K562 (cell line): ENCODE measurements around the gene GUCY1A2. TPM values are rescaled to one million over a fixed set of nuclear protein-coding genes. Genes with fewer than 3 reads are reported as not detected.

Experiments
- ATAC-seq: fragments of 200-7000 bp; cut with Tn5 transposase; 3 replicates; pipeline ENCODE4 v1.9.1; 2020; ENCODE audit warnings: moderate library complexity
- BruUV-seq: library from RNA; stranded (reverse); fragments of 400-500 nt; replicated peaks from 2 replicates; lab custom pipeline; 2021; lab: Mats Ljungman, UMichigan
- CTCF ChIA-PET: fragments of 300-600 bp; formaldehyde crosslinking; extraction: SDS; loops from one replicate; lab custom pipeline; 2021; ENCODE audit warnings: low intra/inter-chr PET ratio; lab: Yijun Ruan, JAX
- POLR2A ChIA-PET: fragments of 300-600, 350-650 bp; sonication (Branson Sonifier 250); formaldehyde crosslinking; extraction: SDS; loops from one replicate; lab custom pipeline; 2021; ENCODE audit warnings: antibody characterized with exemption, inconsistent platforms; lab: Yijun Ruan, JAX
- DNase-seq, 4 experiments: peaks; one replicate each; pipeline versions ENCODE4 v3.0.0 to v3.0.0-alpha.2; 2011 to 2018; ENCODE audit warnings: low spot score in 3 of 4, mixed read lengths in 3 of 4; ENCODE audit errors: extremely low read depth in 1 of 4
- FAIRE-seq: peaks from 2 replicates; lab custom pipeline; 2011; peaks lifted over from hg19 to GRCh38; lab: Jason Lieb, UNC
- H2AFZ ChIP-seq: 2 replicates; pipeline ENCODE4 v1.6.0; 2011; ENCODE audit warnings: low read depth, low read length, control low read depth, inconsistent platforms
- H3K27ac ChIP-seq: fragments of 200-600 bp; 3 replicates; pipeline ENCODE4 v1.8.0; 2011; ENCODE audit warnings: low read depth, mild to moderate bottlenecking, control low read depth, inconsistent platforms, low read length, moderate library complexity, mixed read lengths; ENCODE audit errors: extremely low read depth
- H3K27me3 ChIP-seq, 2 experiments: fragments of 300-600 bp in 1 of 2; 2 replicates in 1 of 2; 3 replicates in 1 of 2; pipeline versions ENCODE4 v1.6.0 to v1.8.0; 2011; ENCODE audit warnings: inconsistent platforms in 2 of 2, low read length in 2 of 2, mild to moderate bottlenecking in 1 of 2, mixed read lengths in 1 of 2, moderate library complexity in 1 of 2; ENCODE audit not compliant: control insufficient read depth in 2 of 2, insufficient read depth in 2 of 2
- H3K36me3 ChIP-seq: fragments of 300-600 bp; 3 replicates; pipeline ENCODE4 v1.8.0; 2011; ENCODE audit warnings: mild to moderate bottlenecking, low read length, inconsistent platforms; ENCODE audit not compliant: control insufficient read depth, insufficient read depth
- H3K4me1 ChIP-seq, 2 experiments: fragments of 200-600 bp in 1 of 2; replicated peaks in 1 of 2; 2 replicates in 1 of 2; 3 replicates in 1 of 2; pipeline versions ENCODE4 v1.5.1 to v1.8.0; 2011; ENCODE audit warnings: inconsistent platforms in 2 of 2, low read length in 2 of 2, mild to moderate bottlenecking in 1 of 2, mixed read lengths in 1 of 2, moderate library complexity in 1 of 2; ENCODE audit not compliant: control insufficient read depth in 2 of 2, insufficient read depth in 2 of 2
- H3K4me2 ChIP-seq: 2 replicates; pipeline ENCODE4 v1.6.1; 2011; ENCODE audit warnings: low read length, control low read depth, inconsistent platforms, mixed read lengths; ENCODE audit not compliant: insufficient read depth
- H3K4me3 ChIP-seq: fragments of 200-600 bp; sonication (generic), shearing (Covaris generic); 2 replicates; pipeline ENCODE4 v1.5.1; 2016; ENCODE audit warnings: control low read depth, inconsistent platforms
- H3K79me2 ChIP-seq: fragments of 200-600 bp; 3 replicates; pipeline ENCODE4 v1.8.0; 2011; ENCODE audit warnings: low read length, inconsistent platforms; ENCODE audit not compliant: control insufficient read depth, insufficient read depth
- H3K9ac ChIP-seq, 2 experiments: 2 replicates each; pipeline versions ENCODE4 v1.6.0 to v1.6.1; 2011; ENCODE audit warnings: low read depth in 2 of 2, low read length in 2 of 2, control low read depth in 1 of 2, inconsistent platforms in 1 of 2, mild to moderate bottlenecking in 1 of 2, mixed read lengths in 1 of 2; ENCODE audit not compliant: insufficient read depth in 1 of 2
- H3K9me1 ChIP-seq: one replicate; pipeline ENCODE4 v1.6.0; 2011; ENCODE audit warnings: inconsistent platforms, mild to moderate bottlenecking, low read length, moderate library complexity; ENCODE audit not compliant: control insufficient read depth, insufficient read depth
- H3K9me3 ChIP-seq: replicated peaks from 2 replicates; pipeline ENCODE4 v1.5.1; 2011; ENCODE audit warnings: low read depth, low read length, inconsistent platforms; ENCODE audit not compliant: control insufficient read depth, insufficient read depth
- H4K20me1 ChIP-seq: replicated peaks from 2 replicates; pipeline ENCODE4 v1.6.1; 2011; ENCODE audit warnings: low read length, inconsistent platforms, mixed read lengths; ENCODE audit not compliant: control insufficient read depth, insufficient read depth
- CREB5 ChIP-seq: fragments of 250-450 bp; sonication (Bioruptor Pico); IDR thresholded peaks from 2 replicates; pipeline ENCODE4 v1.5.0; 2020; ENCODE audit warnings: mild to moderate bottlenecking
- HMG20A ChIP-seq: fragments of 450-650 bp; formaldehyde crosslinking; conservative IDR thresholded peaks from 2 replicates; pipeline ENCODE4 v1.4.0; 2020; ENCODE audit warnings: mild to moderate bottlenecking, mixed read lengths
- MXD1 ChIP-seq: fragments of 250-450 bp; sonication (Bioruptor Pico); IDR thresholded peaks from 2 replicates; pipeline ENCODE4 v1.8.0; 2021; ENCODE audit warnings: borderline replicate concordance, mild to moderate bottlenecking, moderate library complexity; ENCODE audit not compliant: poor library complexity, severe bottlenecking
- PATZ1 ChIP-seq: fragments of 250-450 bp; sonication (Bioruptor Pico); IDR thresholded peaks from 2 replicates; pipeline ENCODE4 v1.5.0; 2020; ENCODE audit warnings: mild to moderate bottlenecking, borderline replicate concordance
- RB1 ChIP-seq: fragments of 450-650 bp; IDR thresholded peaks from 2 replicates; pipeline ENCODE4 v1.6.1; 2017; ENCODE audit warnings: low read depth, mild to moderate bottlenecking
- ZBTB26 ChIP-seq: fragments of 450-650 bp; formaldehyde crosslinking; IDR thresholded peaks from 2 replicates; pipeline ENCODE4 v1.4.0; 2022; ENCODE audit warnings: missing genetic modification characterization
- ZFP36 ChIP-seq: fragments of 150-350 bp; IDR thresholded peaks from 2 replicates; pipeline ENCODE4 v1.6.1; 2018; ENCODE audit warnings: low read length, low read depth; ENCODE audit not compliant: partially characterized antibody
- ZNF133 ChIP-seq: fragments of 250-450 bp; sonication (Bioruptor Pico); IDR thresholded peaks from 2 replicates; pipeline ENCODE4 v1.4.0; 2020; ENCODE audit warnings: mild to moderate bottlenecking
- ZNF431 ChIP-seq: sonication (generic); formaldehyde crosslinking; IDR thresholded peaks from 2 replicates; pipeline ENCODE4 v1.8.0; 2022; ENCODE audit warnings: mild to moderate bottlenecking, missing genetic modification reagents
- in situ Hi-C: fragments of 300-500 bp; cut with MboI; formaldehyde crosslinking; loops from 4 replicates; pipeline ENCODE4 v1.15.0; 2018; ENCODE audit warnings: inconsistent platforms, mixed read lengths
- intact Hi-C: fragments of 100-400 bp; cut with micrococcal nuclease; formaldehyde crosslinking; loops from 2 replicates; pipeline ENCODE4 v1.14.2; 2022
- polyA plus RNA-seq, 8 experiments: library from polyadenylated mRNA; depleted of rRNA in 4 of 8; stranded (reverse) in 5 of 8; unstranded in 3 of 8; fragments of >200 nt; fragmentation: Nextera tagmentation in 2 of 8; fragmentation: Illumina TruSeq in 1 of 8; extraction: Ambion mirVana in 2 of 8; extraction: Trizol in 1 of 8; gene quantifications; 2 replicates each; pipeline versions ENCODE4 v1.2.1 to v1.2.3, GENCODE V29; 2011 to 2014; ENCODE audit warnings: inconsistent platforms in 1 of 8, missing spikeins in 1 of 8
- total RNA-seq, 7 experiments: library from RNA; depleted of rRNA in 6 of 7; stranded (reverse); fragments of >200 nt in 6 of 7; fragmentation: Illumina TruSeq in 2 of 7; extraction: Trizol in 2 of 7; gene quantifications; 2 replicates each; pipeline versions ENCODE4 v1.2.1 to v1.2.3, GENCODE V29; 2011 to 2021; ENCODE audit warnings: low replicate concordance in 1 of 7

GUCY1A2 gene
- total and polyA plus RNA-seq, 9 of the 15 experiments (the other 6 are each of a cell fraction or from before 2014, with no cell fraction given), result under 0.01 to 0.04 TPM; not detected in 7

GRCh38 chr11:106925245-106925644 lies 93.0 kb downstream of the GUCY1A2 start (continued):
- TF ChIP-seq MXD1 (no peak), ZNF133 (CRISPR knock-in tag) (no peak), ZFP36 (no peak), RB1 (no peak), CREB5 (CRISPR knock-in tag) (no peak)

- no peak overlapping the region for H3K4me3 ChIP-seq
- CTCF ChIA-PET, result no interaction called here
- intact Hi-C loops (no loop called here), in situ Hi-C loops (no loop called here)
- no peaks in the 10 kb centered on the region for H3K4me1 ChIP-seq
- H2AFZ ChIP-seq, result no peak overlapping the region
- FAIRE-seq, result no peak
- no TSS peak for BruUV-seq
- no peaks in the 10 kb centered on the region for H3K36me3 ChIP-seq
- no peaks in the 10 kb centered on the region for H4K20me1 ChIP-seq
- DNase-seq, result no peak
- H3K27me3 ChIP-seq, result no peaks in the 10 kb centered on the region
- H3K4me2 ChIP-seq, result no peak overlapping the region
- H3K9me3 ChIP-seq, result no peaks in the 10 kb centered on the region; the same call in 1 of the 2 replicates
- H3K9ac ChIP-seq, result no peak overlapping the region
- H3K9me1 ChIP-seq, result no peaks in the 10 kb centered on the region
- POLR2A ChIA-PET, result no interaction called here
- no peaks in the 10 kb centered on the region for H3K79me2 ChIP-seq
- no peak for TF ChIP-seq ZBTB26 (CRISPR knock-in tag)
- TF ChIP-seq ZNF431 (CRISPR knock-in tag), result no peak
- TF ChIP-seq HMG20A (CRISPR knock-in tag), result no peak
- TF ChIP-seq PATZ1 (CRISPR knock-in tag), result no peak
- no peak for ATAC-seq
- H3K27ac ChIP-seq, result no peak overlapping the region
These were observed 97.3 kb downstream of the GUCY1A2 start for GRCh38 chr11:106920899-106921509.
